BLaER1 (cell line): ENCODE results near the gene SCN8A.
"Not testable (repeated sequence)": the region's sequence is repeated elsewhere in the genome, so short reads cannot be mapped to it uniquely, and the experiment has no call there.

Experiments used
- H3K27ac ChIP-seq: shearing (Covaris generic); formaldehyde crosslinking; 2 replicates; pipeline ENCODE4 v1.8.1; 2022
- H3K27me3 ChIP-seq: shearing (Covaris generic); formaldehyde crosslinking; 2 replicates; pipeline ENCODE4 v1.8.1; 2022
- H3K36me3 ChIP-seq: shearing (Covaris generic); formaldehyde crosslinking; 2 replicates; pipeline ENCODE4 v1.8.1; 2022
- H3K4me1 ChIP-seq: shearing (Covaris generic); formaldehyde crosslinking; 2 replicates; pipeline ENCODE4 v1.8.1; 2022
- H3K4me2 ChIP-seq: shearing (Covaris generic); formaldehyde crosslinking; 2 replicates; pipeline ENCODE4 v1.8.1; 2022
- H3K4me3 ChIP-seq: shearing (Covaris generic); formaldehyde crosslinking; 2 replicates; pipeline ENCODE4 v1.8.1; 2022
- H3K9ac ChIP-seq: shearing (Covaris generic); formaldehyde crosslinking; 2 replicates; pipeline ENCODE4 v1.8.1; 2022
- H3K9me3 ChIP-seq: shearing (Covaris generic); formaldehyde crosslinking; 2 replicates; pipeline ENCODE4 v1.8.1; 2022
- H4K20me1 ChIP-seq: shearing (Covaris generic); formaldehyde crosslinking; 2 replicates; pipeline ENCODE4 v1.8.1; 2022
- Cebpa-rat ChIP-seq: shearing (Covaris generic); IDR thresholded peaks from 2 replicates; pipeline ENCODE4 v1.8.1; 2022

SCN8A gene

DNA sequence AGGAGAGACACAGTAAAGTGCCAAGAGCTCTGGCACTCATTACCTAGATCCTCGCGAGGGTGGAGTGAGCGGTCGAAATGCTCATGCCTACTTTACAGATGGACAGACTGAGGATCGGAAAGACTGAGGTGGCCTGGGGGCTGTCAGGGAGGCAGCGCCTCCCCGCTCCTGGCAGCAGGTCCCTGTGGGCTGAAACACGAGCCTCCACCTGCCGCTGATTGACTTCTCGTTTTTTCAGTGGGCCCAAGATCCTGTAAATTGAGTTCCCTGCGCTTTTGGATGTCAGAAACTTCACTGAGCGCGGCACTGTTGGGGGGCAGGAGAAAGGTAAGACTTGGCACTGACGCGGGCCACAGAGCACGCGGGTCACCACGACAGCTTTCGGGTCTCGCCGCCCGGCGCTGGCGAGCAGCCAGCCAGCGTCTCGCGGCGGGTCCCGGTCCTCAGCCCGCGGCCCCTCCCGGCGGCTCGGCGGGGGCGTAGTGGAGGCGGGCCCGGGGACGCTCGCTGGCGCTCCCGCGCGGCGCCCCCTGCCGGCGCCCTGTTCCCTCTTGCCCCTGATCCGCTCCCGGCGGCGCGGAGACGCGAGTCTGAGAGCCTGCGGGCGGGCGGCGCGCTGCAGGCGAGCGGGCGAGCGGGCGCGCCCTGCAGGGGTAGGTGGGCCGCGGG, 552 bp upstream of the SCN8A start:
- H3K4me3 ChIP-seq: peak overlapping the region; percentile 79
- H3K4me1 ChIP-seq: peaks cover 11% of the 10 kb centered on the region
- no peaks in the 10 kb centered on the region for H3K36me3 ChIP-seq
- no peak overlapping the region for H3K27ac ChIP-seq
- peak overlapping the region; percentile 44; the same call in 1 of the 2 replicates for H3K9ac ChIP-seq
- H4K20me1 ChIP-seq: peaks cover 4% of the 10 kb centered on the region; the same call in 1 of the 2 replicates
- H3K4me2 ChIP-seq: peak overlapping the region; percentile 79
- H3K9me3 ChIP-seq: no peaks in the 10 kb centered on the region
- peaks cover 24% of the 10 kb centered on the region for H3K27me3 ChIP-seq
- no peak for TF ChIP-seq Cebpa-rat

DNA sequence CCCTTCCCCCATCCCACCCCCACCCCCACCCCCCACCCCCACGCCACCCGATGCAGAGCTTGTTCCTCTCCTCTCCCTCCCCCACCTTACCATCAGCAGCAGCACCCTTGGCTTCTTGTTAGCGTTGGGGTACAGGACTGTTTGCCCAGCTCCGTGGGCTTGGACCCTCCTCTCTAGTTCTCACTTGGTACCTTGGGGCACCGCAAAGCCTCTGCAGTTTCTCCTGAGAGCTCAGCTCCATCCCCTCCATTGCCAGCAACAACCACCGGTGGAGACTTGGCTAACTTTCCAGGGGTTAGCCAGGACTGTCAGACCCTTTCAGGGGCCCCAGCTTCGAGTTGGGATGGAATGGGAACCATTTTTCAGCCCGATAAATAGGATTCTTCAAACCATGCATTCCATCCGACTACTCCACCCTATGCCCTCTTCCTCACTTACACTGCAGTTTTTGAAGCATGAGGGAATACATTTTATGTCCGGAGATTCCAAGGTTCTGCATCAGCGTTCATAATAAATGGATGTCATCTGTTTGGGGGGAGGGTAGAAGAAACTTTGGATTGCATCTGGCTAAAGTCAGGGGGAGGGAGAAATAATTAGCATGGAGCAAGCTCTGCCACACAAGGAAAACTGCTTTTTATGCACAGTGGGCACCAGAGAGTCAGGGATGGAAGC, 1.1 kb downstream of the SCN8A start:
- no peak overlapping the region for H3K9ac ChIP-seq
- no peak overlapping the region for H3K4me2 ChIP-seq
- H4K20me1 ChIP-seq: peaks cover 4% of the 10 kb centered on the region; the same call in 1 of the 2 replicates
- H3K4me1 ChIP-seq: peaks cover 11% of the 10 kb centered on the region
- H3K36me3 ChIP-seq: no peaks in the 10 kb centered on the region
- peaks cover 24% of the 10 kb centered on the region for H3K27me3 ChIP-seq
- no peak overlapping the region for H3K27ac ChIP-seq
- H3K4me3 ChIP-seq: no peak overlapping the region
- H3K9me3 ChIP-seq: no peaks in the 10 kb centered on the region
- no peak for TF ChIP-seq Cebpa-rat

DNA sequence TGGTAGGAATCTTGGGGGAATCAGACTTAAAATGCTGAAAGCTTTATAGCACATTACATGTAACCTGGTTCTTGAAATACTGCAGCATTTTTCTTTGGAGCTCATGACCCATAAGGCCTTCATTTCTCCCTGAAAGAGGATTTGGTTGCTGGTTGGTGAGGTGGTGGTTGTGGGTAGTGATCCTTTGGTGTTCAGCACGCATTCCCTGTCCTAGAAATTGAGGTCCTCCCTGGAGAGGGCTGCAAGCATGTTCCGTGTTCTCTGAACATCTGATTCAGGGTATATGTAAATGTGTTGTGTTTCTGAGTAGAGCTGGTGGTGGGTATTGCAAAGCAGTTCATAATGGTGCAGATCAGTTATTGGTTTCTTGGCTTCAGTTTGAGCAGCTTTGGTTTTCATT, 2.0 kb downstream of the SCN8A start:
- Histone ChIP-seq H3K4me2 (no peak overlapping the region), H3K27me3 (peaks cover 24% of the 10 kb centered on the region), H3K4me3 (no peak overlapping the region), H4K20me1 (peaks cover 4% of the 10 kb centered on the region; the same call in 1 of the 2 replicates), H3K36me3 (no peaks in the 10 kb centered on the region), H3K9ac (no peak overlapping the region), H3K9me3 (no peaks in the 10 kb centered on the region), H3K4me1 (peaks cover 11% of the 10 kb centered on the region), H3K27ac (no peak overlapping the region)
- TF ChIP-seq Cebpa-rat: no peak

DNA sequence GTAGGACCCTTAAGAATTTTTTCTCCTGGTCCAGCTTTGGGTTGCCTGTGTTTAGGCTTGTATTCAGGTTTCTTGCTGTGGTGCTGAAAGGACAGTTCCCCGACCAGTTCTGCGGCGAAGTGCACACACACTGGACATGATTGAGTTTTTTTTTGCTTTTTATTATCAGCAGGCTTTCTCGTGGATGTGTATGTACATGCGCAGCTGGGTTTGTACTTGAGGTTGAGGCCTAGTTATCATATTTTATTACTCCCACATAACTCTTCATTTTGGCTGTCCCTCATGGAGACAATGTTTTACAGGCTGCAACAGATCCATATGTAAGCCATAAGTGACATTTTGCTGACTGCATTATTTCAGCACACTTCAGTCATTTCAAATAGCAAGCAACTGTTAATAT, 2.5 kb downstream of the SCN8A start:
- no peaks in the 10 kb centered on the region for H3K9me3 ChIP-seq
- peaks cover 24% of the 10 kb centered on the region for H3K27me3 ChIP-seq
- H3K4me1 ChIP-seq: peaks cover 11% of the 10 kb centered on the region
- H3K27ac ChIP-seq: no peak overlapping the region
- no peak overlapping the region for H3K4me2 ChIP-seq
- peaks cover 4% of the 10 kb centered on the region; the same call in 1 of the 2 replicates for H4K20me1 ChIP-seq
- no peaks in the 10 kb centered on the region for H3K36me3 ChIP-seq
- no peak for TF ChIP-seq Cebpa-rat
- H3K9ac ChIP-seq: no peak overlapping the region
- no peak overlapping the region for H3K4me3 ChIP-seq

DNA sequence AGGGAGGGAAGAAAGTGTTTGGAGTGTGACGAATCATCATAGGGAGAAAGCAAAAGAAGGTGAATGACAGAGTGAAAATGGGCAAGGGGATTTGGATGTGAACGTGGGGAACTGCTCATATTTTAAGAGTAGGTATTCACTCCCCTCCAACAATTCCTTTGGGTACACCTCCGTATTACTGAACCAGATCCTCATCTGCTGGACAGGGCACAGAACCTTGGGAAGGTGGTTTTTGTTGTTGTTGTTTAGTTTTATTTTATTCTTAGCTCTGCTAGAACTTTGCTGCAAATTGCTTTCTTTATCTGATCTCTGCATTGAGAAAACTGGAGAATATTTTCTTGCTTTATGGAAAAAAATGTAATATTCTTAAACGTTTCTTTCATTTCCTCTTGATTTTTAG, 7.1 kb downstream of the SCN8A start:
- H3K4me2 ChIP-seq: no peak overlapping the region
- no peaks in the 10 kb centered on the region for H3K4me1 ChIP-seq
- no peak overlapping the region for H3K27ac ChIP-seq
- H3K9me3 ChIP-seq: no peaks in the 10 kb centered on the region
- no peak overlapping the region for H3K4me3 ChIP-seq
- peaks cover 3% of the 10 kb centered on the region for H3K27me3 ChIP-seq
- no peak overlapping the region for H3K9ac ChIP-seq
- H4K20me1 ChIP-seq: no peaks in the 10 kb centered on the region; the same call in 1 of the 2 replicates
- no peak for TF ChIP-seq Cebpa-rat
- no peaks in the 10 kb centered on the region for H3K36me3 ChIP-seq

DNA sequence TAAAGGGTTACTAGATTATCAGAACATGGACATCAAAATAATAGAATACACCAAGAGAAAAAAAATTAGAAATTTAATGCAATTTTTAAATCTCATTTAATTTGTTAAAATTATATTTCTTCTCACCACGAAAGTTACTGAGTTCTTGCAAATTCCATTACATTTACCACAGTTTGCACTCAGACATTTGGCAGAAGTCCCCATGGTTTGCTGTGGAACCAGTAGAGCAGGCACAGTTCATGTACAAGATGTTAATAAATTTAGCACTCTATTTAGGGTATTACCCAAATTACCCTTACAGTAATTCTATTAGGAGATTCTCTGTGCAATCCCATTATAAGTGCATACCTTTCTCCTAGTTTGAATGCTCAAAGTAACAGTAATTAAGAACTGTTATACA, 9.7 kb downstream of the SCN8A start:
- no peak overlapping the region for H3K9ac ChIP-seq

DNA sequence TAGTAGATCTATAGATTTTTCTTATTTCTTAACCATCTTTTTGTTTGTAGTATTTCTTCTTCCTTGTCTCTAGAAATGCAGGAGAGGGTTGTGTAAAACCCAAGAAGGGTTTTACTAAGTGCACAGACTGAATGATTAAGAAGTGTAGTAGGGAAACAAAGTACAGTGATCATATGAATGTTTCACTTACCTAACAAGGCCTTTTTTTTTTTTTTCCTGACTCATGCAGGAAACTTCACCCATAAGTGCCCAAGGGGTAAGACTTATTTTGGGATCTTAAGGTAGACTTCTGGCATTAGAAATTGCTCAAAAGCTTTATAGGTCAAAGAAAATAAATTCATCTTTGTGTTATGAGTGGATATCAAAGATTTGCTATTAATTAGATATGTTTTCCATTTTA, 10.2 kb downstream of the SCN8A start:
- Histone ChIP-seq H3K4me3 (no peak overlapping the region), H3K27ac (no peak overlapping the region), H3K9ac (no peak overlapping the region), H4K20me1 (no peaks in the 10 kb centered on the region), H3K27me3 (no peaks in the 10 kb centered on the region), H3K9me3 (no peaks in the 10 kb centered on the region), H3K4me2 (no peak overlapping the region), H3K36me3 (no peaks in the 10 kb centered on the region), H3K4me1 (no peaks in the 10 kb centered on the region)
- no peak for TF ChIP-seq Cebpa-rat

More for the DNA sequence above, 9.7 kb downstream of the SCN8A start:
- no peak for TF ChIP-seq Cebpa-rat
- Histone ChIP-seq H3K27ac (no peak overlapping the region), H3K36me3 (no peaks in the 10 kb centered on the region), H3K27me3 (no peaks in the 10 kb centered on the region), H3K9me3 (no peaks in the 10 kb centered on the region), H4K20me1 (no peaks in the 10 kb centered on the region; the same call in 1 of the 2 replicates), H3K4me1 (no peaks in the 10 kb centered on the region), H3K4me2 (no peak overlapping the region), H3K4me3 (no peak overlapping the region)

DNA sequence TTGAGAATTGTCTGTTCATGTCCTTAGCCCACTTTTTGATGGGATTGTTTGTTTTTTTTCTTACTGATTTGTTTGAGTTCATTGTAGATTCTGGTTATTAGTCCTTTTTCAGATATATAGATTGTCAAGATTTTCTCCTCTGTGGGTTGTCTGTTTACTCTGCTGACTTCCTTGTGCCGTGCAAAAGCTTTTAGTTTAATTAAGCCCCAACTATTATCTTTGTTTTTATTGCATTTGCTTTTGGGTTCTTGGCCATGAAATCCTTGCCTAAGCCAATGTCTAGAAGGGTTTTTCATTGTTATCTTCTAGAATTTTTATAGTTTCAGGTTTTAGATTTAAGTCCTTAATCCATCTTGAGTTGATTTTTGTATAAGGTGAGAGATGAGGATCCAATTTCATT, 14.9 kb downstream of the SCN8A start:
- not testable (repeated sequence) for H3K27ac ChIP-seq, H3K4me1 ChIP-seq, H3K27me3 ChIP-seq, H3K36me3 ChIP-seq, H3K4me3 ChIP-seq, H3K9me3 ChIP-seq, H3K9ac ChIP-seq, H3K4me2 ChIP-seq, H4K20me1 ChIP-seq

DNA sequence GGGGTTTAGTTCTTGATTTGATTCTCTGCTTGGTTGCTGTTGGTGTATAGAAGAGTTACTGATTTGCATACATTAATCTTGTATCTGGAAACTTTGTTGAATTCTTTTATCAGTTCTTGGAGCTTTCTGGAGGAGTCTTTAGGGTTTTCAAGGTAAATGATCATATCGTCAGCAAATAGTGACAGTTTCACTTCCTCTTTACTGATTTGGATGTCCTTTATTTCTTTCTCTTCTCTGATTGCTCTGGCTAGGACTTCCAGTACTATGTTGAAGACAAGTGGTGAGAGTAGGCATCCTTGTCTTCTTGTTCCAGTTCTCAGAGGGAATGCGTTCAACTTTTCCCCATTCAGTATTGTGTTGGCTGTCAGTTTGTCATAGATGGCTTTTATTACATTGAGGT, 16.2 kb downstream of the SCN8A start:
- H3K4me2 ChIP-seq, H3K27me3 ChIP-seq, H3K36me3 ChIP-seq, H3K9ac ChIP-seq, H3K9me3 ChIP-seq, H3K4me3 ChIP-seq, H3K4me1 ChIP-seq, H3K27ac ChIP-seq, H4K20me1 ChIP-seq: not testable (repeated sequence)

DNA sequence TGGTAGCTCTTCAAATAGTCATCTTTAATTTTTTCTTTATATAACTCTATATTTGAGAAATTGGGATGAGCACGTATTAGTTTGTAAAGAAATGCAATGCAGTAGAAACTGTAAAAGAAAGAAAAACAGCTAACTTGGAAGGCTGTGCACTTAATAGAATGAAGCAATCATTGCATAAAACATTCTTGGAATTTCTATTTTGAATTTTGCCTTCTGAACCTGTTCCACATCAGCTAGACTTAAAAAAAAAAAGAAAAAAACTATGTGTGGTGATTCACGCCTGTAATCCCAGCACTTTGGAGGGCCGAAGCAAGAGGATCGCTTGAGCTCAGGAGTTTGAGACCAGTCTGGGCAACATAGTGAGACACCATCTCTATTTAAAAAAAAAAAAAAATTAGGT, 29.4 kb downstream of the SCN8A start:
- no peak for TF ChIP-seq Cebpa-rat

More for the DNA sequence above, 29.4 kb downstream of the SCN8A start:
- Histone ChIP-seq H3K4me3 (no peak overlapping the region), H4K20me1 (no peaks in the 10 kb centered on the region), H3K9me3 (0 out of 2 replicates have a peak, but pooled peaks cover 13% of the 10 kb centered on the region), H3K4me1 (0 out of 2 replicates have a peak, but pooled peaks cover 5% of the 10 kb centered on the region), H3K27me3 (no peaks in the 10 kb centered on the region), H3K4me2 (no peak overlapping the region), H3K36me3 (no peaks in the 10 kb centered on the region), H3K9ac (no peak overlapping the region), H3K27ac (no peak overlapping the region)
